Neutrophil (primary cell): ENCODE results near the gene RGS14.
"Not testable (repeated sequence)": the region's sequence is repeated elsewhere in the genome, so short reads cannot be mapped to it uniquely, and the experiment has no call there.

Source experiments
- H3K27ac ChIP-seq: fragments of 200-600 bp; sonication (generic); 2 replicates; pipeline ENCODE4 v1.5.1; 2016; ENCODE audit warnings: mild to moderate bottlenecking, moderate library complexity
- H3K27me3 ChIP-seq: fragments of 200-600 bp; sonication (generic); 2 replicates; pipeline ENCODE4 v1.6.0; 2016; ENCODE audit warnings: mild to moderate bottlenecking
- H3K36me3 ChIP-seq: fragments of 200-600 bp; sonication (generic); 2 replicates; pipeline ENCODE4 v1.5.1; 2017
- H3K4me1 ChIP-seq, 2 experiments: fragments of 200-600 bp in 1 of 2; sonication (generic) in 1 of 2; 1 replicate in 1 of 2; 2 replicates in 1 of 2; pipeline versions ENCODE4 v1.5.1 to v1.6.1; 2013 to 2016; ENCODE audit warnings: low read depth in 1 of 2, low read length in 1 of 2, mild to moderate bottlenecking in 1 of 2, moderate library complexity in 1 of 2; ENCODE audit not compliant: control insufficient read depth in 1 of 2, insufficient read depth in 1 of 2
- H3K4me3 ChIP-seq, 2 experiments: fragments of 200-600 bp in 1 of 2; sonication (generic) in 1 of 2; 1 replicate in 1 of 2; 2 replicates in 1 of 2; pipeline ENCODE4 v1.5.1; 2013 to 2016; ENCODE audit warnings: low read depth in 1 of 2, low read length in 1 of 2, mild to moderate bottlenecking in 1 of 2, moderate library complexity in 1 of 2
- H3K9me3 ChIP-seq: fragments of 200-600 bp; sonication (generic); 2 replicates; pipeline ENCODE4 v1.5.1; 2016
- CTCF ChIP-seq: fragments of 200-600 bp; sonication (generic); IDR thresholded peaks from 2 replicates; pipeline ENCODE4 v1.5.1; 2016; ENCODE audit warnings: antibody characterized with exemption

Gene RGS14

GRCh38 chr5:177339107-177339638 is 18.6 kb upstream of the RGS14 start:
- peak overlapping the region; percentile 44 to 48 for H3K4me3 ChIP-seq

GRCh38 chr5:177343000-177343399 is 14.7 kb upstream of the RGS14 start:
- not testable (repeated sequence) for H3K9me3 ChIP-seq, H3K4me3 ChIP-seq, H3K27me3 ChIP-seq, H3K27ac ChIP-seq
- Histone ChIP-seq H3K36me3 (peaks cover 14% of the 10 kb centered on the region), H3K4me1 (peaks cover 26 to 28% of the 10 kb centered on the region in 2 experiments)

More at GRCh38 chr5:177339107-177339638, 18.6 kb upstream of the RGS14 start:
- TF ChIP-seq CTCF, result peak; percentile 24
- peak overlapping the region; percentile 93 for H3K27ac ChIP-seq
- H3K36me3 ChIP-seq, result peaks cover 43% of the 10 kb centered on the region
- no peaks in the 10 kb centered on the region for H3K27me3 ChIP-seq
- H3K4me1 ChIP-seq, result peaks cover 45 to 49% of the 10 kb centered on the region in 2 experiments
- no peaks in the 10 kb centered on the region for H3K9me3 ChIP-seq

GRCh38 chr5:177343777-177344176 is 13.9 kb upstream of the RGS14 start:
- Histone ChIP-seq H3K4me1 (peaks cover 18 to 24% of the 10 kb centered on the region in 2 experiments), H3K36me3 (peaks cover 14% of the 10 kb centered on the region), H3K9me3 (no peaks in the 10 kb centered on the region), H3K27me3 (no peaks in the 10 kb centered on the region), H3K4me3 (no peak overlapping the region), H3K27ac (no peak overlapping the region)
- no peak for TF ChIP-seq CTCF

DNA sequence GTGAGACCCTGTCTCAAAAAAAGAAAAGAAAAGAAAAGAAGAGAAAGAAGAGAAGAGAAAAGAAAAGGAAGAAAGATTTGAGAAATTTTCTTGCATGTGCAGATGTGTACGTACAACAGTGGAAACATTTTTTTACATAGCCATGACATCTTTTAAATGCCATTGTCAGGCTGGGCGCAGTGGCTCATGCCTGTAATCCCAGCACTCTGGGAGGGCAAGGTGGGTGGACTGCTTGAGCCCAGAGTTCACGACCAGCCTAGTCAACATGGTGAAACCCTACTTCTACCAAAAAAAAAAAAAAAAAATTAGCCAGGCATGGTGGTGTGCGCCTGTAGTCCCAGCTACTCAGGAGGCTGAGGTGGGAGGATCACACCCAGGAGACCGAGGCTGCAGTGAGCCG is 12.8 kb upstream of the RGS14 start:
- Histone ChIP-seq H3K36me3 (peaks cover 25% of the 10 kb centered on the region), H3K27ac (no peak overlapping the region)
- no peak for TF ChIP-seq CTCF

DNA sequence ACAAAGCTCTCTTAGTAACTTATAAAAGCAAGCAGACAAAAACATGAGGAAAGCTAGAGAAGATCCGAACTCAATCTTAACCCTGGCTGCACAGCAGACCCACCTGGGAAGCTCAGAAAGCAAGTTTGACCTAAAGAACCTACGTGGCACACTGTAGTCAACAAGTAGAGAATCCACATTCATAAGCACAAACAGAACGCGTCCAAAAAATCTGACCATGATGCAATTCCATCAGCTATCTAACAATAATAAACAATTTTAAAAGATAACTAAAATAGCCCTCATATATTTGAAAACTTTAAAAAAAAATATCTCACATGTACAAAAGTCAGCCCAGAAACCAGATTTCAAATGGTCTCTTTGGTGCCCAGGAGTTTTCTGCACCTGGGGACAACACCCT is 10.9 kb upstream of the RGS14 start:
- H3K36me3 ChIP-seq, result peaks cover 27% of the 10 kb centered on the region

More for the DNA sequence above, 12.8 kb upstream of the RGS14 start:
- Histone ChIP-seq H3K27me3 (no peaks in the 10 kb centered on the region), H3K4me1 (peaks cover 18 to 24% of the 10 kb centered on the region in 2 experiments), H3K4me3 (no peak overlapping the region), H3K9me3 (no peaks in the 10 kb centered on the region)

DNA sequence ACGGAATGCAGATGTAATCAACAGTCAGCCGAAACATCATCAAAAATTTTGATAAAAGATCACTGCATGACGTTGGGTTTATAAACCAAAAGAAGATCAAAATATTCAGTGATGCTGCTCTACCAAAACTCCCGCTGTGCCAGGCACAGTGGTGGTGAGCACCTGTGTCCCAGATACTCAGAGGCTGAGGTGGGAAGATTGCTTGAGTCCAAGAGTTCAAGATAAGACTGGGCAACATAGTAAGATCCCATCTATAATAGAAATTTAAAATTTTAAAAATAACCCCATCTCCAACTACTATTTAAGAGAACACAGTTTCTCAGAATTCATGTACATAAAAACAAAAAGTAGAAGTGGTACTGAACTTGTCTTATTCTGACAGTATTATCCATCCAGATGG is 10.0 kb upstream of the RGS14 start:
- H3K4me3 ChIP-seq, result no peak overlapping the region
- H3K27me3 ChIP-seq, result no peaks in the 10 kb centered on the region
- no peaks in the 10 kb centered on the region for H3K9me3 ChIP-seq
- TF ChIP-seq CTCF, result no peak
- peaks cover 27% of the 10 kb centered on the region for H3K36me3 ChIP-seq
- no peak overlapping the region for H3K27ac ChIP-seq
- H3K4me1 ChIP-seq, result peaks cover 35 to 37% of the 10 kb centered on the region in 2 experiments

More for the DNA sequence above, 10.9 kb upstream of the RGS14 start:
- Histone ChIP-seq H3K4me3 (no peak overlapping the region), H3K27me3 (no peaks in the 10 kb centered on the region), H3K4me1 (peaks cover 26 to 28% of the 10 kb centered on the region in 2 experiments), H3K9me3 (no peaks in the 10 kb centered on the region), H3K27ac (no peak overlapping the region)
- no peak for TF ChIP-seq CTCF
